CD4-positive, alpha-beta T cell (primary cell): ENCODE measurements around the gene PRKCH. TPM values are rescaled to one million over a fixed set of nuclear protein-coding genes. Genes with fewer than 3 reads are reported as not detected.

Experiments
- ATAC-seq: fragments of 200-7000 bp; cut with Tn5 transposase; one replicate; pipeline ENCODE4 v1.10.0; 2022; ENCODE audit warnings: mild to moderate bottlenecking; ENCODE audit not compliant: poor library complexity
- CTCF ChIA-PET: fragments of 350-600 bp; sonication (Branson Sonifier 250); formaldehyde crosslinking; loops from one replicate; lab custom pipeline; 2021; ENCODE audit warnings: antibody characterized with exemption, inconsistent platforms; lab: Charles Lee
- POLR2A ChIA-PET: fragments of 350-600 bp; sonication (Branson Sonifier 250); formaldehyde crosslinking; loops from one replicate; lab custom pipeline; 2021; ENCODE audit warnings: antibody characterized with exemption, inconsistent platforms; lab: Charles Lee
- DNase-seq, 14 experiments: peaks; one replicate each; pipeline ENCODE4 v3.0.0-alpha.2; 2013 to 2020; ENCODE audit warnings: mixed read lengths in 2 of 14
- H3K27ac ChIP-seq, 2 donors: one replicate each; pipeline versions ENCODE4 v1.5.1 to v1.7.0; 2013; ENCODE audit warnings: low read length in 2 of 2, low read depth in 1 of 2, mild to moderate bottlenecking in 1 of 2
- H3K27me3 ChIP-seq, 2 experiments: 1 replicate in 1 of 2; 2 replicates in 1 of 2; pipeline versions ENCODE4 v1.6.1 to v1.7.0; 2013; ENCODE audit warnings: low read length in 2 of 2, control low read depth in 1 of 2, mild to moderate bottlenecking in 1 of 2, moderate library complexity in 1 of 2; ENCODE audit not compliant: insufficient read depth in 2 of 2, control insufficient read depth in 1 of 2
- H3K36me3 ChIP-seq: one replicate; pipeline ENCODE4 v1.6.1; 2013; ENCODE audit warnings: low read length, control low read depth; ENCODE audit not compliant: insufficient read depth
- H3K4me1 ChIP-seq: one replicate; pipeline ENCODE4 v1.6.1; 2013; ENCODE audit warnings: low read length, control low read depth; ENCODE audit not compliant: insufficient read depth
- H3K4me3 ChIP-seq: one replicate; pipeline ENCODE4 v1.5.1; 2013; ENCODE audit warnings: mild to moderate bottlenecking, low read length, moderate library complexity
- H3K9me3 ChIP-seq, 2 experiments: 1 replicate in 1 of 2; 2 replicates in 1 of 2; pipeline versions ENCODE4 v1.6.1 to v1.7.0; 2013; ENCODE audit warnings: low read length in 2 of 2, mild to moderate bottlenecking in 2 of 2, control low read depth in 1 of 2, moderate library complexity in 1 of 2; ENCODE audit not compliant: control insufficient read depth in 1 of 2, insufficient read depth in 1 of 2
- H3K27ac Mint-ChIP-seq: one replicate; pipeline ENCODE4 v1.8.0; 2020; ENCODE audit warnings: mixed read lengths
- H3K27me3 Mint-ChIP-seq: one replicate; pipeline ENCODE4 v1.8.0; 2021; ENCODE audit warnings: mixed read lengths
- H3K36me3 Mint-ChIP-seq: one replicate; pipeline ENCODE4 v1.8.0; 2021; ENCODE audit warnings: low read depth, mixed read lengths
- H3K4me1 Mint-ChIP-seq: one replicate; pipeline ENCODE4 v1.8.0; 2021; ENCODE audit warnings: low read depth, mixed read lengths
- H3K4me3 Mint-ChIP-seq: one replicate; pipeline ENCODE4 v1.8.0; 2020; ENCODE audit warnings: mild to moderate bottlenecking, mixed read lengths
- H3K9me3 Mint-ChIP-seq: one replicate; pipeline ENCODE4 v1.8.0; 2020; ENCODE audit warnings: mixed read lengths
- intact Hi-C, 2 experiments: fragments of 100-400 bp; cut with DNase I in 1 of 2; cut with micrococcal nuclease in 1 of 2; formaldehyde crosslinking; loops; one replicate each; pipeline versions ENCODE4 v1.15.1 to v1.9.0; 2023 to 2025; cut with DNase I, micrococcal nuclease
- total RNA-seq, 174 experiments: library from RNA in 2 of 174; stranded (reverse) in 2 of 174; gene quantifications; one replicate each; pipeline ENCODE4 v1.2.3 and lab custom pipeline; 2021 to 2026
- TF ChIP-seq, protein P1 (sequence below): fragments of 200-600 bp; IDR thresholded peaks from one replicate; pipeline ENCODE4 v1.8.0; 2022; ENCODE audit warnings: antibody characterized with exemption, mild to moderate bottlenecking

Gene PRKCH
- total RNA-seq, 2 experiments from 2014 or later: 378 to 385 TPM

DNA sequence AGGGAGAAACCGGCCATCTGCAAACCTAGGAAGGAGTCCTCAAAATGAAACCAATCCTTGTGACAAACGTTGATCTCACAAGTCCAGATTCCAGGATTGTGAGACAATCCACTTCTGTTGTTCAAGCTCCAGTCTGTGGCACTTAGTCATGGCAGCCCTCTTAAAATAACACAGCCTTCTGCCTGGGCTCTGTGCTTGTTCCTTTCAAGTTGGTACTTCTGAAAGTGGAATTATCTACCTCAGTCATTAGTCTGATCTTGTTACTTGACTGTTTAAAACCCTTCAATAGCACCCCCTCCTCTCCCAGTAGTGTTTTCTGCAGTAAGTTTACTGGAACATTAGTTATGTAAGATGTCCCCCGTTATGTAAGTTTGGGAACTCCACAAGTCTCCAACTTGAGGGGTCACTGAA lies 263.0 kb downstream of the PRKCH start:
- H3K36me3 Mint-ChIP-seq: no peaks in the 10 kb centered on the region
- no peak overlapping the region for H3K27ac Mint-ChIP-seq
- H3K27me3 Mint-ChIP-seq: no peaks in the 10 kb centered on the region
- Histone ChIP-seq H3K36me3 (no peaks in the 10 kb centered on the region), H3K9me3 (no peaks in the 10 kb centered on the region), H3K27me3 (no peaks in the 10 kb centered on the region), H3K4me1 (no peaks in the 10 kb centered on the region), H3K4me3 (no peak overlapping the region), H3K27ac (no peak overlapping the region)
- peaks cover 17% of the 10 kb centered on the region for H3K4me1 Mint-ChIP-seq
- ChIA-PET CTCF (interaction anchor here (0.7 kb wide), 1 partner anchor 291 kb away, joined by 6 read pairs; no protein-coding TSS in a partner anchor), POLR2A (no interaction called here)
- intact Hi-C loops: no loop called here
- TF ChIP-seq, protein P1, sequence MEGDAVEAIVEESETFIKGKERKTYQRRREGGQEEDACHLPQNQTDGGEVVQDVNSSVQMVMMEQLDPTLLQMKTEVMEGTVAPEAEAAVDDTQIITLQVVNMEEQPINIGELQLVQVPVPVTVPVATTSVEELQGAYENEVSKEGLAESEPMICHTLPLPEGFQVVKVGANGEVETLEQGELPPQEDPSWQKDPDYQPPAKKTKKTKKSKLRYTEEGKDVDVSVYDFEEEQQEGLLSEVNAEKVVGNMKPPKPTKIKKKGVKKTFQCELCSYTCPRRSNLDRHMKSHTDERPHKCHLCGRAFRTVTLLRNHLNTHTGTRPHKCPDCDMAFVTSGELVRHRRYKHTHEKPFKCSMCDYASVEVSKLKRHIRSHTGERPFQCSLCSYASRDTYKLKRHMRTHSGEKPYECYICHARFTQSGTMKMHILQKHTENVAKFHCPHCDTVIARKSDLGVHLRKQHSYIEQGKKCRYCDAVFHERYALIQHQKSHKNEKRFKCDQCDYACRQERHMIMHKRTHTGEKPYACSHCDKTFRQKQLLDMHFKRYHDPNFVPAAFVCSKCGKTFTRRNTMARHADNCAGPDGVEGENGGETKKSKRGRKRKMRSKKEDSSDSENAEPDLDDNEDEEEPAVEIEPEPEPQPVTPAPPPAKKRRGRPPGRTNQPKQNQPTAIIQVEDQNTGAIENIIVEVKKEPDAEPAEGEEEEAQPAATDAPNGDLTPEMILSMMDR: no peak
- DNase-seq: no peak
- H3K9me3 Mint-ChIP-seq: no peaks in the 10 kb centered on the region
- H3K4me3 Mint-ChIP-seq: no peak overlapping the region
- no peak for ATAC-seq

DNA sequence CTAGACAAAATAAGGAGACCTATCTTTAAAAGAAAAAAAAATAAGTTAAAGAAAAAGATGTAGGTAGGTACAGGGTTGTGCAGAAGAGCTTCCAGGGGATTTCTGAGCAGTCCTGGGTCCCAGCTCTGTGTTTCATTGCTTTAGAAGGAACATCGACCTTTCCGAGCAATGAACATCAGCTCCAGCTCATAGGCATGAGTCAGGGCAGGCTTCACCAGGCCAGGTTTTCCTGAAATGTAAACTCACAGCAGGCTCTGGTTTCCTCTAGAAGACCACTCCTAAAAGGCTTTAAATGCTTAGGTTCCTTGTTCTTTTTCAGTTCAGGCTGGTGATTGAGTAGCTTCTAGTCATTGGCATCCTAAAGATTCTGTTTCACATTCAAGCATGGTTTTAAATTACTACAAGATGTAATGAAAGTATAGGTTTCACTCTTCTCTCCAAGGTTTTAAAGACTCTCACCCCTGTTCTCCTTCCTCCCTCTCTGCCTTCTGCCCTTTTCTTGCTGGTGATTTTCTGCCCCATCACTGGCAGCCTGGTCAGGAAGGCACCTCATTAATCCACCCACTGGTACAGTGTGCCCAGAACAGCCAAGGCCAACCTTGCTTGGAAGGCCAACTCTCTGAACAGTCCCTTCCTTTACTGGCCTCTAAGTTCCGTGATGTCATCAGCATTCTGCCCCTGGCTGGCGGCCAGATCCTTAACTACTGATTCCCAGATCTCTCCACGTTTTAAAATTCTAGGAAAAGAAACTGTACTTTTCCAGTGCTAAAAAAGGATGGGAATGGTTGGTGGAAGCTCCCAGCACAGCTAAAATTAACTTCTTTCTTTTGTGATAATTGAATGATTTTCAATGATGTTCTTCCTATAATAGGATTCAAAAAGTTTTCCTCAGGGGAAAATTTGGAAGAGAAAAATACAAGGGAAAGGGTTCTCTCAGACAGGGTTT lies 264.5 kb downstream of the PRKCH start:
- no peak for ATAC-seq
- Mint-ChIP-seq H3K4me3 (no peak overlapping the region), H3K36me3 (no peaks in the 10 kb centered on the region), H3K9me3 (no peaks in the 10 kb centered on the region), H3K4me1 (peaks cover 2% of the 10 kb centered on the region), H3K27me3 (no peaks in the 10 kb centered on the region), H3K27ac (no peak overlapping the region)
- no peak for DNase-seq
- Histone ChIP-seq H3K4me3 (no peak overlapping the region), H3K9me3 (no peaks in the 10 kb centered on the region), H3K36me3 (no peaks in the 10 kb centered on the region), H3K27ac (no peak overlapping the region), H3K27me3 (no peaks in the 10 kb centered on the region), H3K4me1 (peaks cover 9% of the 10 kb centered on the region)
- POLR2A ChIA-PET: interaction anchor here (1.0 kb wide), 1 partner anchor 135 kb away, joined by 3 read pairs; no protein-coding TSS in a partner anchor
- intact Hi-C loops: no loop called here
- CTCF ChIA-PET: no interaction called here
- TF ChIP-seq, protein P1: no peak

GRCh38 chr14:61586544-61587055 lies 265.2 kb downstream of the PRKCH start:
- H3K27me3 Mint-ChIP-seq: no peaks in the 10 kb centered on the region
- no peaks in the 10 kb centered on the region for H3K36me3 ChIP-seq
- ChIA-PET CTCF (no interaction called here), POLR2A (interaction anchor here (1.0 kb wide), 1 partner anchor 134 kb away, joined by 3 read pairs; no protein-coding TSS in a partner anchor)
- no peaks in the 10 kb centered on the region for H3K36me3 Mint-ChIP-seq
- H3K27me3 ChIP-seq: no peaks in the 10 kb centered on the region
- H3K27ac Mint-ChIP-seq: no peak overlapping the region
- DNase-seq: no peak
- H3K4me3 ChIP-seq: no peak overlapping the region
- TF ChIP-seq, protein P1: no peak
- ATAC-seq: no peak
- intact Hi-C loops: no loop called here
- H3K9me3 ChIP-seq: no peaks in the 10 kb centered on the region
- no peak overlapping the region for H3K27ac ChIP-seq
- peaks cover 9% of the 10 kb centered on the region for H3K4me1 ChIP-seq
- no peaks in the 10 kb centered on the region for H3K9me3 Mint-ChIP-seq
- no peak overlapping the region for H3K4me3 Mint-ChIP-seq
- H3K4me1 Mint-ChIP-seq: no peaks in the 10 kb centered on the region
